GM18873 (cell line): ENCODE measurements around the gene SLPI.

Source experiments
- ATAC-seq: cut with Tn5 transposase; IDR thresholded peaks from one replicate; pipeline ENCODE4 v1.9.1; 2021; ENCODE audit warnings: mild to moderate bottlenecking, moderate library complexity, moderate number of reproducible peaks; ENCODE audit not compliant: unreplicated experiment, low FRiP score

The SLPI gene

DNA sequence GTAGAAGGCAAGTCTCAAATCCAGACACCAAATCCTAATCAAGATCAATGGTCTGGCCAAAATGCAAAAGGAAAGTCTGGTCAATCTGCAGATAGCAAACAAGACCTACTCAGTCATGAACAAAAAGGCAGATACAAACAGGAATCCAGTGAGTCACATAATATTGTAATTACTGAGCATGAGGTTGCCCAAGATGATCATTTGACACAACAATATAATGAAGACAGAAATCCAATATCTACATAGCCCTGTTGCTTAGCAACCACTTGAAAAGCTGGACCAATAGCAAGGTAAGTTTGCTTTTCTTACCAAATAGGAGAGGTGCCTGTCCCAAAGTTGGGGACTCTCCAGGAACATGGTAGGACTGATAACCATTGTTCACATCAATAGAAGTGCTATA is 31.2 kb downstream of the SLPI start:
- ATAC-seq, result no peak

DNA sequence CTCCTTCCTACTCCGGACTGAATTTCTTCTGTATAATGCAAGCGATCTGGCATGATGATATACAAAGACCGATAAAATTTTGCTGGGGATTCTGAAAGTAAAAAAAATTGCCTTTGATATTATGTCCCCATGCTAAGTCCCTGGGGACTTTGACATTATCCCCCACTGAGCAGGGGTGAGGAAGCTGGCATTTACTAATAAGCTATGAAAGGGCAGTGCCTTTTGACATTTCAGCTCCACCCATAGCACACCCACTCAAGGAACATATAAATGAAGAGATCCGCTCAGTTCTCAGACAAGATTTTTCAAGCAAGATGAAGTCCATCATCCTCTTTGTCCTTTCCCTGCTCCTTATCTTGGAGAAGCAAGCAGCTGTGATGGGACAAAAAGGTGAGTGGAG is 33.3 kb downstream of the SLPI start, which contains the start of gene SEMG2:
TSS of gene SEMG2 (plus strand) at position 298 of the 400 bp plus-strand sequence. CDS start at position 315, 17 bp downstream.
- no peak for ATAC-seq

DNA sequence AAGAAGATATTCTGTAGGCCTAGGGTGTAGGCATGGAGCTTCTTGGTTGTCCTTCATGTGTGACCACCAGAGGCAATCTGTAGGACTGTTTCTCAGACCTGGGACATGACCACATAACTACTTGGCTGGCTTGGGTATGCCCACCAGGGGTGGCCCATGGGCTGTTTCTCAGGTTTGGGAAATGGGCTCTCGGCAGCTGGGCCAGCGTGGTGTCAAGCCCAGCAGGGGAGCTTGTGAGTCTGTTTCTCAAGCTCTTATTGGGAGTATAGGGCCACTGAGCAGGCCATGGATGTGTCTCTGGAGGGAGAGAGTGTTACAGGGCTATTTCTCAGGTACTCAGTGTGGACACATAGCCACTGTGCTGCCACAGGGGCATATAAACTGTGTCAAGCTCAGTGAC is 35.7 kb downstream of the SLPI start:
- no peak for ATAC-seq

DNA sequence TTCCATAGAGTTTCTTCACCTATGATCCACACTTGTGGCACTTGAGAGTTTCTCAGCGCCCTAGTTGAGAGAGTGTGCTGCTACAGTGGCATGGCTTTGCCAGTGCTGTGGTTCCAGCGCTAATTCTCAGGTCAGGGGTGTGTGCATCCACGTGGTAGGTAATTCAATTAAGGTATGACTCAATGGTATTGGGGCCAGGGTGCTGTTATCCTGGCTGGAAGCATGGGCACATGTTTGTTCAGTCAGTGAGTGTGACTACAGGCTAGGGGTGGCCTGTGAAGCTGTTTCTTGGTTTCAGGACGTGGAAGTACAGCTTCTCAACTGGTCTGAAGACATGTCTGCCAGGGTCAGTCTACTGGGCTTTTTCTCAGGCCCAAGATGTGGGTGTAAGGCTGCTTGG is 36.2 kb downstream of the SLPI start:
- no peak for ATAC-seq

DNA sequence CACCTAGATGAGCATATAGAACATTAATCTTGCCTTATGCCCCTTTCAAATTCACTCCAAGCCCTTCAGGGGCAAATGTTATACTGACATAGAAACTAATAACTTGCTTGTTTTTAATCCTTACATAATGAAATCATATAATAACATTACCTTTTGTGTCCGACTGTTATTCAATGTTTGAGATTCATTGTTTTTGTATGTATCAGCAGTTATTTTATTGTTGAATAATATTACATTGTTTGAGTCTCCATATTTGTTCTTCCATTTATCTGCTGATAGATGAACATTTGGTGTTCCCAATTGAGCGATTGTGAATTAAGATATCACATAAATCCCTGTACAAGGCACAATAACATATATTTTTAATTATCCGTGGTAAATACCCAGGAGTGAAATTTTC is 41.5 kb downstream of the SLPI start:
- no peak for ATAC-seq

DNA sequence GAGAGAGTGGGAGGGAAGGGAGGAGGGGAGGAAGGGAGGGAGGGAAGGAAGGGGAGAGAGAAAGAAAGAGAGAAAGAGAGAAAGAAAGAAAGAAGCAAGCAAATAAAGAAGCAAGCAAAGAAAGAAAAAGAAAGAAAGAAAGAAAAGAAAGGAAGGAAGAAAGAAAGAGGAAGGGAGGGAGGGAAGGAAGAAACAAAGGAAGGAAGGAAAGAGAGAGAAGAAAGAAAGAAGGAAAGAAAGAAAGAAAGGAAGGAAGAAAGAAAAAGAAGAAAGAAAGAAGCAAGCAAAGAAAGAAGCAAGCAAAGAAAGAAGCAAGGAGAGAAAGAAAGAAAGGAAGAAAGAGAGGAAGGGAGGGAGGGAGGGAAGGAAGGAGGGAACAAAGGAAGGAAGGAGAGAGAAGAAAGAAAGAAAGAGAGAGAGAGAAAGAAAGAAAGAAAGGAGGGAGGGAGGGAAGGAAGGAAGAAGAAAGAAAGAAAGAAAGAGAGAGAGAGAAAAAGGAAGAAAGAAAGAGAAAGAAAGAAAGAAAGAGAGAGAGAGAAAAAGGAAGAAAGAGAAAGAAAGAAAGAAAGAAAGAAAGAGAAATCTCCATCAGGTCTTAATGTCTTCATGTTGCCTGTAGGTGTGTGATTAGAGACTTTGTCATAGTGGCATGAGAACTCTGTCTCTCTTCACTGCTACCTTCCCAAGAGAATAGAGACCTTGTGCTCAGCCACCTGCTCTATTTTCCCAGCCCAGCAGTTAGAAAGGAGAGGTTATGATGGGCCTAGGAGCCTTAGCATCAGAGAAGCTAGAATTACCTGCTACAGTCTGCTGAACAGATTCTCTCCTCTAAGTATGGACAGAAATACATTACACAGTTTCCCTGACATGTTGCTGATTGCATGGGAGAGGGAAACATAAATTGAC is 42.5 kb downstream of the SLPI start:
- ATAC-seq, result no peak

DNA sequence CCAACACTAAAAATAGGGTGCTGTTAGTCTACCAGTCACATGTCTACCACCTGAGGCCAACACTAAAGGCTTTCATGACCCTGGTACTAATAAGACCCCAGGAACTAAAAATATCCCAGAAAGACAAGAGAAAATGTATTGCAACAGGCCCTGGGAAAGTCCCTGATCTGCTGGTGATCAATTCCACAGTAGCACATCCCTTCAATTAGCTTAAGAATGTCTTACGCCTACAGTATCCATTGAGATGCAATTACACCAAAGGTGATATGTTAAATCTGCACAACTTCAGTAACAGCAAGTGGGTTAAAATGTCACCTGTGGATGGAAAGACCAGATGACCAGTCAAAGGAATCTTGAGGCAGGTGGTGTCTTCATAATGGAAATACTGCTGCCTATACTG is 44.4 kb downstream of the SLPI start:
- ATAC-seq, result no peak

DNA sequence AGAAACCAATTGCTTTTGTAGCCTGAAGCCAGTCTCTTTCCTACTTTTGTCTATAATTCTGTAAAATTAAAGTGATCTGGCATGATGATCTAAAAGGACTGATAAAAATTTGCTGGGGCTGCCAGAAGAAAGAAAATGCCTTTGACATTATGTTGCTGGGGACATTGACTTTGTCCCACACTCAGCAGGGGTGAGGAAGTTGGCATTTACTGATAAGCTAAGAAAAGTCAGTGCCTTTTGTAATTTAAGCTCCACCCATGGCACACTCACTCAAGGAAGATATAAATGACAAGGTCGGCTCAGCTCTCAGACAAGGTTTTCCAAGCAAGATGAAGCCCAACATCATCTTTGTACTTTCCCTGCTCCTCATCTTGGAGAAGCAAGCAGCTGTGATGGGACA is 47.6 kb downstream of the SLPI start, which contains the start of gene SEMG1:
TSS of gene SEMG1 (plus strand) at position 309 of the 400 bp plus-strand sequence. CDS start at position 330, 21 bp downstream.
- ATAC-seq, result no peak
